A549 treated with dexamethasone at 1 μM for 4 hours (cell line): ENCODE measurements around the gene GTF2IRD2. TPM values are rescaled to one million over a fixed set of nuclear protein-coding genes. Genes with fewer than 3 reads are reported as not detected.

Source experiments
- total RNA-seq: library from RNA; stranded (reverse); fragments of 200-300 nt; extraction: Qiagen RNA extraction; gene quantifications from 5 replicates; pipeline ENCODE4 v1.2.3, GENCODE V29; 2022

Gene GTF2IRD2
- 3.6 to 6.5 TPM (median 5.3 TPM) in 5 replicates for total RNA-seq

DNA sequence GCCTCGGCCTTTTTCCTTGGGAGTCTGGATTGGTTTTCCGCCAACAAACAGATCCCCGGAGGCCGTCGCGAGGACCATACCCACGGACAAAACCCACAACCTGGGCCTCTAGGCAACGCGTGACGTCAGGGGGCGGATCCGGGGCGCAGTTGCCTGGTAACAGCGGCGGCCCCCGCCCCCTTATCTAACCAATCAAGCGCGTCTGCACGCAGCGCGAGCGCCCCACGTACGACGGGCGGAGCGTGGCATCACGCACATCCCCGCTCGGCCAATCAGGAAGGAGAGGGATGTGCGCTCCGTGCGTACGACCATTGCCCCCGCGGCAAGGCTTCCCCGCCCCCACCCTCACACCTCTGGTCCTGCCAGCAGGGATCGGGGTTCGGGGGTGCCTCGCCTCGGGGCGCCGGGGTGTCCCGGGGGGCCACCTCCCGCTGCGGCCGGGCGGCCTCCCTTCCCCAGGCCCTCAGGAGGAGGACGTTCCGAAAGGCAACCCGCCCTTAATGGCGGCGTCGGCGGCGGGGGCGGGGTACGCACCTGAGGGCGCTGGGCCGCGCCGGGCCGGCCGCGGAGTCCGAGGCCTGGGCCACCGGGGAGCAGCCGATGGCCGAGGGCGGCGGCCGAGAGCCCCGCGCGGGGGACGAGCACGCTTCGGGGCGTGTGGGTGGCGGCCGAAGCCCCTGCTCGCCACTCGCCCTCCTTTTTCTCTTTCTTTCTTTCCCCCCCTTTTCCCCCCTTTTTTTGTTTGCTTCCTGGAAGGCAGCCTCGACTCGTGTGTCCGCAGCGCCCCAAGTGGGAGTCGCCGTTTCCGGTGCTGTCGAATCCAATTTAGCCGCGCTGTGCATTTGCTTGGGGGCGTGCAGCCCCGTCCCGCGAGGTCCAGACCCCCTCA, at the start of gene GTF2IRD2:
Gene GTF2IRD2, minus strand, starts transcription at position 773 of the 889 bp plus-strand sequence. CDS start 15,227 bp downstream, outside the sequence.

DNA sequence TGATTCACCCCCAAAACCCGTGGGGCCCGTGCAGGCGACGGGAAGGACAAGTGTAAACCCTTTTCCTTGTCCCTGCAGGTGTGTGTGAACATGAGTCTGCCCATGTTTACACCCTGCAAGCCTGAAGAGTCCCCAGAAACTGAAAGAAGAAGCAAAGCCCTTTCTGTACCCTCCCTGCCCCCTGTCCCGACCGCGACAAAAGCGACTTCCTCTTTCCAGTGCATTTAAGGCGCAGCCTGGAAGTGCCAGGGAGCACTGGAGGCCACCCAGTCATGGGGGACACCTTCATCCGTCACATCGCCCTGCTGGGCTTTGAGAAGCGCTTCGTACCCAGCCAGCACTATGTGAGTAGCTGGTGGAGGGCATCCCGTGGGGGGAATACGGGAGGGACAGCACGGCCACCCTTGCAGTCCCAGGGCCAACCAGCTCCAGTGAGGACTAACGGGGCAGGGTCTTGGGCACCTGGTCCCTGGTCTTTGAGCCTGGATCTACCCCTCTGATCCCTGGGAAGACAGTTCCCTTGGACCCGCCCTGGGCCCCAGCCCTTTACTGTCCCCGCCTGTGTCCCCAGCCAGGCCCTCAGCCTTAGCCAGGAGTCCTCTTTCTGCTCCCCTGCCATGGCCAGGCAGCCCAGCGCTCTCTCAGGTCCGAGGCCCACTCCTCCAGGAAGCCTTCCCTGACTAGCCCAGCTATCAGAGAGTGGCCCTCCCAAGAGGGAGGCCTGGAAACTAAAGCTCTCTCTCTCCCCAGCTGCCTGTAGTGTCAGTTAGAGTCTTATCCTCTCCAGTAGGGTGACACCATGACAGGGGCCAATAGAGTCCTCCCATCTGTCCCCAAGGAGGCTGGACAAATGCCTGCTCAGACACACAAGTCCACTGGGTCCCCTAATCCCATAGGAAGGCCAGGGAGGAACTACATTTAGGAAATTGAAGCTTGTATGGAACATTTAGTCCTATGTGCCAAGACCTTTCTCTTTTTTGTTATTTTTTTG, 77.3 kb downstream of the GTF2IRD2 start, which contains the start of gene NCF1:
Gene NCF1, plus strand, starts transcription at position 252 of the 991 bp plus-strand sequence. Its CDS starts 21 bp downstream, at position 273.

Other genes starting within 250 kb of the GTF2IRD2 start
- 73.1 to 105 TPM (median 95.4 TPM) in 5 replicates for gene GTF2I, start 193.9 kb downstream of the GTF2IRD2 start, total RNA-seq
- 0.11 to 0.43 TPM (median 0.21 TPM) in 5 replicates for gene NCF1, start 77.6 kb downstream of the GTF2IRD2 start, total RNA-seq
- 2.6 to 7.3 TPM (median 6.3 TPM) in 5 replicates for gene CASTOR2, start 113.1 kb upstream of the GTF2IRD2 start, total RNA-seq
- gene RCC1L, start 222.2 kb upstream of the GTF2IRD2 start, total RNA-seq = 56.6 to 65.2 TPM (median 61.0 TPM) in 5 replicates
- 7.9 to 12.5 TPM (median 9.1 TPM) in 5 replicates for gene GTF2IRD2B, start 241.0 kb upstream of the GTF2IRD2 start, total RNA-seq